HUDEP-2 (cell line): Measurements from ENCODE around the gene WNT6.

ENCODE experiments used
- DNase-seq, 76 experiments: peaks; one replicate each; lab custom pipeline; 2025; ENCODE audit not compliant: unreplicated experiment in 76 of 76; lab: John Stamatoyannopoulos, UW

WNT6 gene

GRCh38 chr2:218857371-218858137 is 2.1 kb upstream of the WNT6 start:
- no peak for DNase-seq

GRCh38 chr2:218858138-218858445 is 1.5 kb upstream of the WNT6 start:
- DNase-seq: no peak

GRCh38 chr2:218858671-218859555 is 692 bp upstream of the WNT6 start:
- DNase-seq: no peak

DNA sequence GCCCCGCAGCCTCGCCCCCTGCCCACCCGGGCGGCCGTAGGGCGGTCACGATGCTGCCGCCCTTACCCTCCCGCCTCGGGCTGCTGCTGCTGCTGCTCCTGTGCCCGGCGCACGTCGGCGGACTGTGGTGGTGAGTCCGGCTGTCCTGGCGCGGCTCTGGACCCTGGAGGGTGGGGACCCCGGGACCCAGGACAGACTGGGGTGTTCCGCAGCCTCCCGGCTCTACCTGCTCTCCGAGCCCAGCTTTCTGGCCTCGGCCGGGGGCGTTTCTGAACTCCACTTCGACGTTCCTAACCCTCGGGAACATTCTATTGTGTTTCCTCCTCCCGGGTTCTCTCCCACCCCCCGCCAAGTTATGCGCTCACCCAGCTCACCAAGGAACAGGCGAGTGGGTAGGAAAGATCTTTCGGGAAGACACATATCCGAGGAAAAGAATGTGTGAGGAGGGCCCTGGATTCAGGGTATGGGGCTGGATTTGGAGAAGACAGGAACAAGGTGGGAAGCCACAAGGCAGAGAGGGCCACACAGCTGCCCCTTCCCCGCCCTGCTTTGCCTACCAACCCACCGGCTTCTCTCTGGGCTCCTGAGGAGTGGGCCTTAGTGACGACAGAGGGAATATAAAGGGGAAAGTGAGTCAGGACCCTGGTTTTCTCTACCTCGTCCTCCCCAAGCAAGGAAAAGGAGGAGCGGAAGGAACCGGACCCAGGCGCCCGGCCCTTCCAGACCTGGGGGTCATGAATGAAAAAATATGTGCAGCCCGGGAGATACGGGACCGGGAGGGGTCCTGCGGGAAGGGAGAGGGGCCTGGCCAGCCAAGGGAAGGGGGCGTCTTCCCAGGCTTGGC is 605 bp downstream of the WNT6 start:
- no peak for DNase-seq

- peak in 15 of 76 experiments; percentile 5 to 39 (median 20) for DNase-seq
Observed at GRCh38 chr2:218860950-218861381, 1.4 kb downstream of the WNT6 start.

- no peak for DNase-seq
Observed at GRCh38 chr2:218861645-218862318, 2.2 kb downstream of the WNT6 start.

GRCh38 chr2:218863021-218863520 is 3.5 kb downstream of the WNT6 start:
- DNase-seq: no peak

- DNase-seq: no peak
Observed at GRCh38 chr2:218865396-218865795, 5.8 kb downstream of the WNT6 start.

GRCh38 chr2:218865999-218866398 is 6.4 kb downstream of the WNT6 start:
- DNase-seq: no peak

- DNase-seq: no peak
Observed at GRCh38 chr2:218867900-218868299, 8.3 kb downstream of the WNT6 start.

DNA sequence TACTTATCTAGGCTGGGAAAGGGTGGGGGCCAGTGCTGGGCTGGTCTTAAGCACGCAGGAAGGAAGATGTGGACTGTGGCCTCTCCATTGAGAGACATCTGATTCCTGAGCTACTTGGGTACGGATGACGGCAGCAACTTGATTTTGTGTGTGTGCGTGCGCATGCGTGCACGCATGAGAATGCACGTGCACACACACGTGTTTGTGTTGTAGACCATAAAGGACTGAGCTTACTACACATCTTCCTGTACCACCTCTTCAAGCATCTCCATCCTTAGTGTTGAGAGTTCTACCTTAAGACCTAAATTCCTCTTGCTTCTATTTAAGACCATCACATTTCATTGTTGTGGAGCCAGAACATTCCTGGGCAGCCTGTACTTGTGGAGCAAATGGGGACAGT is 9.5 kb downstream of the WNT6 start:
- no peak for DNase-seq

- DNase-seq: no peak
Observed at GRCh38 chr2:218870984-218871344, 11.4 kb downstream of the WNT6 start.

GRCh38 chr2:218871345-218872302 is 12.0 kb downstream of the WNT6 start:
- no peak for DNase-seq

DNA sequence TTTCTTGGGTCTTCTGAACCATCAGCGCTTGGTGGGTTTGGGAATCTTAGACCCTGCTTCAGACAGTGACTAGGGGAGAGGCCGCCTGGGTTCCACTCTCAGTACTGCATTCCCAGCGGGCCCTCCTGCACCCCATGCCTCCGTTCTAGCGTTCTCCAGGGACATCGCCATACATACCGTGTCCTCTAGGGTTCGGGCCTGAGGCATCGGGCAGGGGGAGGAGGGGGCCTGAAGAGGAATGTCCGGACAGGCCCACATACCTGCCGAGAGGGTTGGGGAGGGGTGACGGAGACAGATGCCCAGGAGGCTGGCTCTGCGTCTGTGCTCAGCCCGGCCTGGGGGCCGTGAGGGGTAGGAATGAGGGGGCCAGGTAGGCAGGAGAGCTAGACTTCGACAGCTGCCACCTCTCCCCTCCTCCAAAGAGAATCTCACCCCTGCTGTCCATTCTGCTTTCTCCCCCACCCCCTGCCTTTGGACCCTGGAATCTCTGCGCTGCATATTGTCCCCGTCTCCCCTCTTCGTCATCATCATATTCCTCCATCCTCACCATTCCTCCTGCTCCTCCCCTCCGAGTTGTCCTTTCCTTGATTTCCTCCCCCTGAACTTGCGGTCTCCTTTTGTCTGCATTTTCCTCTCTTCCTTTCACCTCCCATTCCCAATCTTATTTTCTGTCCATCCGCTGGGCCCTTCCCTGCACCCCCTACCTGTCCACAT is 13.2 kb downstream of the WNT6 start:
- no peak for DNase-seq

- DNase-seq: no peak
Observed at GRCh38 chr2:218873359-218874194, 14.0 kb downstream of the WNT6 start.

DNA sequence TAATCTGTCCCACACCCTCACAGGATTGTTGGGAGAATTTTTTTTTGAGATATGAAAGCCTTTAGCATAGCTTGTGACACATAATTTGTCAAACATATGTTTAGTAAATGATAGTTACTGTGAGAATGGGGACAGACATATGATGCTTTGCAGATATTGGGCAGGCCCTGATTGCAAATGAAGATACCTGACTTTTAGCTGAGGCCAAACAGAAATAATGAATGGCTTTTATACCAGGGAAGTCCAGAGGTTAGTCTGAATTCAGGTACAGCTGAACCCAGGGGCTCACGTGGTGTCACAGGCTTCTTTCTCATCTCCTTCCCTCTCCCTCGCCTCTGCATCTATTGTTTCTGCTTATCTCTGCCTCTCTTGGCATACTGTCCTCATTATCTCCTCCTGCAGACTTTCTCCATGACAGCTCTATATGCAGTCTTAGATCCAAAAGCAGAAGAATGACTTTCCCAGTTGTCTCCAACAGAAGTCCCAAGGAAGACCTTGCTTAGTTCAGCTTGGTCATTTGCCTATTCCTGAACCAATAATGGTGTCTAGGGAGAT is 16.2 kb downstream of the WNT6 start:
- DNase-seq: peak in 55 of 76 experiments; percentile 6 to 79 (median 38)

DNA sequence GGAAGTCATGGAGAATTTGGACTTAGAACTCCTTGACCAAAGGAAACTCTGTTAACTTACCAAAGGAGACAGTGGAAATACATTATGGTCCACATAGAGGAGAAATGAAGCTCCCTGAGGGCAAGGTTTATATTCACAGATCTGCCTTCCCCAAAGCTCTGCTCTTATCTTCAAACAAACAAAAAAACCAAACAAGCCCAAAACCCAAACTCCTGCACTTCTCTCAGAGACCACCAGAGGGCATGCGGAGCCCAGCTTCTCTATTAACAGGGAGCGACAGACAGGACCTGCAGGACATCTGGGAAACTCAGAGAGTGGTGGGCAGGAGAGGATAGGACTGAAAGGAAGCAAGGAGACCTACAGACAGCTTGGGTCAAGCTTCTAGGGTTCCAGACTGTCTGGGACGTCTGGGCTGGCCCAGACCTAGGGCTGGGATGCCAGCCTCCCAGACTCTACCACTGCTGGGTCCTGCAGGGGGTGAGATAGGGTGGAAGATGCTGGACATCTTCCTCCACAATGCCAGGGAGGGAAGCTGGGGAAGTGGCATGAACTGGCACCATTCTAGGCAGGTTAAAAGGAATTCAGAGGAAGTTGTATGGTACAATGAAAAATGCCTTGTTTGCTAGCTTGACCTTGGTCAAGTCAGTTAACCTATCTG is 17.1 kb downstream of the WNT6 start:
- DNase-seq: peak in 61 of 76 experiments; percentile 1 to 78 (median 50)
